ENCODE results near the gene SERINC5.
"Not testable (repeated sequence)": the region's sequence is repeated elsewhere in the genome, so short reads cannot be mapped to it uniquely, and the experiment has no call there.

Gene SERINC5

DNA sequence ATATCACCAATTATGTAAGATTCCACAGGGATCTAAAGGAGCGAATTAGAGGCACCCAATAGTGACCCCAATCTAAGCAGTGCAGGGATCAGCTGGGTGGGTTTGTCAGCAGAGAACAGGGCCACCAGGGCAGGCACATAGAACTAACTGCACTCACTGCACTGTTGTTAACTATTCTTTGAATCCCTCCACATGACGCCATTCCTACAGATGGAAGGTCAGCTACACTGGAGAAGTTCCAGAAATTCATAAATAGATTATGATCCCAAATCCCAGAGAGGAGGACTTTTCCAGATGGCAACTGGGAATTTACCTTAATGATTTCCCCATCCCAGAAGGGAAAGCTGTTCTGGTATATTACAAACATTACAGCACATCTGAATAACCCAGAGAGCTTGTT lies 136.5 kb downstream of the SERINC5 start:
- H3K4me3 ChIP-seq (ENCODE audit: control insufficient read depth, low read depth, low read length): no peak overlapping the region
- TF ChIP-seq, protein P1, sequence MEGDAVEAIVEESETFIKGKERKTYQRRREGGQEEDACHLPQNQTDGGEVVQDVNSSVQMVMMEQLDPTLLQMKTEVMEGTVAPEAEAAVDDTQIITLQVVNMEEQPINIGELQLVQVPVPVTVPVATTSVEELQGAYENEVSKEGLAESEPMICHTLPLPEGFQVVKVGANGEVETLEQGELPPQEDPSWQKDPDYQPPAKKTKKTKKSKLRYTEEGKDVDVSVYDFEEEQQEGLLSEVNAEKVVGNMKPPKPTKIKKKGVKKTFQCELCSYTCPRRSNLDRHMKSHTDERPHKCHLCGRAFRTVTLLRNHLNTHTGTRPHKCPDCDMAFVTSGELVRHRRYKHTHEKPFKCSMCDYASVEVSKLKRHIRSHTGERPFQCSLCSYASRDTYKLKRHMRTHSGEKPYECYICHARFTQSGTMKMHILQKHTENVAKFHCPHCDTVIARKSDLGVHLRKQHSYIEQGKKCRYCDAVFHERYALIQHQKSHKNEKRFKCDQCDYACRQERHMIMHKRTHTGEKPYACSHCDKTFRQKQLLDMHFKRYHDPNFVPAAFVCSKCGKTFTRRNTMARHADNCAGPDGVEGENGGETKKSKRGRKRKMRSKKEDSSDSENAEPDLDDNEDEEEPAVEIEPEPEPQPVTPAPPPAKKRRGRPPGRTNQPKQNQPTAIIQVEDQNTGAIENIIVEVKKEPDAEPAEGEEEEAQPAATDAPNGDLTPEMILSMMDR (IDR thresholded peaks at IDR 0.05; ENCODE audit: control insufficient read depth, insufficient read depth, low read depth, low read length, missing control alignments): no peak
- DNase-seq (ENCODE audit: low read depth): no peak

DNA sequence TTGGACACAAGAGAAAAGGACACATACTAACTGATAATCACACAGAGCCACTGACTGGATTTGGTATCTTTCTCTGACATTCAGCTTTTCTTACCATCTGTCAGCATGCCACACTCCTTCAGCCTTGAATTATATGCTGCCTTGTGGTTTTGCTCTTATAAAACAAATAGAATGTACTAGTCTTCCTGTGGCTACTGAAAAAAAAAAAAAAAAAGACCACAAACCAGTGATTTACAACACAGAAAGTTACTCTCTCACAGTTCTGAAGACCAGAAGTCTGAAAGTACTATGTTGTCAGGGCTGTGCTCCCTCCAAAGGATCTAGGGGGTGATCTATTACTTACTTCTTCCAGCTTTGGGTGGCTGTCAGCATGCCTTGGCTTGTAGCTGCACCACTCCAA lies 138.4 kb downstream of the SERINC5 start:
- TF ChIP-seq, protein P1 (IDR thresholded peaks at IDR 0.05; ENCODE audit: control insufficient read depth, insufficient read depth, low read depth, low read length, missing control alignments): no peak
- DNase-seq (ENCODE audit: low read depth): no peak
- no peak overlapping the region for H3K4me3 ChIP-seq (ENCODE audit: control insufficient read depth, low read depth, low read length)

DNA sequence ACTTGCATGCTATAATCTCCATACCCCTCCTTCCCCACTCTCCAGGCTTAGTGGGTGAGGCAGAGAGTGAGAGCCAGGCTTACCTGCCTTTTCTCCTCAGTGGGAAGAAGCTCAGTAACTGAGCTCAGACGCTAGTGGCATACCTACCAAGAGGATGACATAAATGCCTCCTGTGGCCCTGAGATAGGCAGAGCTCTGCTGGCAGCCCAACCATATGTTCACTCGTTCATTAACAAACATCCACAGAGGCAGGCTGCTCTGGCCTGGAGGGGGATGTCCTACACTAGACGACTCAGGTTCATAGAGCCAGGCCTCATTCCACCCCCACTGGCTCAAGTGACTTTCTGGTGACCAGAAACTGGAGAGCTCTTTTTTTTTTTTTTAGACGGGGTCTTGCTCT lies 139.4 kb downstream of the SERINC5 start:
- no peak for DNase-seq (ENCODE audit: low read depth)
- H3K4me3 ChIP-seq (ENCODE audit: control insufficient read depth, low read depth, low read length): no peak overlapping the region
- TF ChIP-seq, protein P1 (IDR thresholded peaks at IDR 0.05; ENCODE audit: control insufficient read depth, insufficient read depth, low read depth, low read length, missing control alignments): no peak

DNA sequence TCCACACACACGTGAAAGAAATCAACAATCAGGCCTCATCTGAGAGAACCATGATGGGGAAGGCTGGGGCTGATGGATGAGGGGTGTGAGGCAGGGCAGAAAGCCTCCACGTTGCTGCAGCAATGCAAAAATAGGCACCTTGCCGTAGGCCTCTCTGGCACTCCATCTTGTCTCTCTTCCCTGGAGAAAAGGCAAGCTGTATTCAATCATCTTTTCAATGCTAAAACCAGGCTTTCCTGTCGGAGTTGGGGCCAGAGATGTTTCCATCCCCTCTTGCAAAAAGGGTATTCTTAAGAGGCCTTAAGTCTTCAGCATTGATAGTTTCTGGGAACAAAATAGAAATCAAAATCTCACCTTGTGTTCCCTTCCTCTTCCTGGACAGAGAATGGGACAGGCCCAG lies 139.8 kb downstream of the SERINC5 start:
- H3K4me3 ChIP-seq (ENCODE audit: control insufficient read depth, low read depth, low read length): no peak overlapping the region
- no peak for DNase-seq (ENCODE audit: low read depth)
- TF ChIP-seq, protein P1 (IDR thresholded peaks at IDR 0.05; ENCODE audit: control insufficient read depth, insufficient read depth, low read depth, low read length, missing control alignments): no peak

DNA sequence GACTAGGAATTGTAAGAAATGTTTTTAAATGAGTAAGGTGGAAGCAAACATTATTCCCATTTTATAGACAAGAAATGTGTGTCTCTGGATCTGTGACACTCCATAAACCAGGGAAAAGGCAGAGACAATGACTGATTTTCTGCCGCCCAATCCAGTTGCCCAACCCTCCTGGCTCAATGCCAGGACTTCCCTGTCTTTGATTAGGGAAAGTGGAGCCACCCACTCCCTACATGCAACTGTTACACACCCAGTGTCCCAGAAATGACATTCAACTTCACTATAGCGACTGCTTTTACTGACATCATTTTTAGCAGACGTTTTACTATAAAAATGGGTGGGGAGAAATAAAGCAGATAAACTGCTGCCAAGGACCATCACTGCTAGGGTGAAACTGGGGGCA lies 141.0 kb downstream of the SERINC5 start:
- TF ChIP-seq, protein P1 (IDR thresholded peaks at IDR 0.05; ENCODE audit: control insufficient read depth, insufficient read depth, low read depth, low read length, missing control alignments): no peak
- no peak overlapping the region for H3K4me3 ChIP-seq (ENCODE audit: control insufficient read depth, low read depth, low read length)
- DNase-seq (ENCODE audit: low read depth): no peak

DNA sequence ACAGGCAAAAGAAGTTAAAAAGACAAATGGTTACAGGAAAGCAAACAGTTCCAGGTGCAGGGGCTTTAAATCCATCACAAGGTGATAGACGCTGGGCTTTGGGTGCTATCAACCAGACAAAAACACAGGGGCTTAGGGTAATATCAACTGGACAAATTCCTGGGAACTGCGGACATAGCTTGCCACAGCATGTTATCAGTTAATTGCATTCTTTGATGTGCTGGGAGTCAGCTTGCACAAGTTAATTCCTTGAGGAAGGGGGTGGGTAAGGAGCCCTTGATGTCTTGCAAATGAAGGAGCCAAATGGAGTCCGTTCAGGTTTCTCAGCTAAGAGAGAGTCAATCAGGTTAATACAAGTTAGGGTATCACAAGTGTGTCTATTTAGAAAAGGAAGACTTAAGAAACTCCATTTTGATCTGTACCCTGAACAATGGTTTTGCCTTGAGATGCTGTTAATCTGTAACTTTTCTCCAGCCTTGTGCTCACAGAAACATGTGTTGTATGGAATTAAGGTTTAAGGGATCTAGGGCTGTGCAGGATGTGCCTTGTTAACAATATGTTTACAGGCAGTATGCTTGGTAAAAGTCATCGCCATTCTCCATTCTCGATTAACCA lies 144.4 kb downstream of the SERINC5 start:
- H3K4me3 ChIP-seq (ENCODE audit: control insufficient read depth, low read depth, low read length); DNase-seq (ENCODE audit: low read depth): not testable (repeated sequence)

DNA sequence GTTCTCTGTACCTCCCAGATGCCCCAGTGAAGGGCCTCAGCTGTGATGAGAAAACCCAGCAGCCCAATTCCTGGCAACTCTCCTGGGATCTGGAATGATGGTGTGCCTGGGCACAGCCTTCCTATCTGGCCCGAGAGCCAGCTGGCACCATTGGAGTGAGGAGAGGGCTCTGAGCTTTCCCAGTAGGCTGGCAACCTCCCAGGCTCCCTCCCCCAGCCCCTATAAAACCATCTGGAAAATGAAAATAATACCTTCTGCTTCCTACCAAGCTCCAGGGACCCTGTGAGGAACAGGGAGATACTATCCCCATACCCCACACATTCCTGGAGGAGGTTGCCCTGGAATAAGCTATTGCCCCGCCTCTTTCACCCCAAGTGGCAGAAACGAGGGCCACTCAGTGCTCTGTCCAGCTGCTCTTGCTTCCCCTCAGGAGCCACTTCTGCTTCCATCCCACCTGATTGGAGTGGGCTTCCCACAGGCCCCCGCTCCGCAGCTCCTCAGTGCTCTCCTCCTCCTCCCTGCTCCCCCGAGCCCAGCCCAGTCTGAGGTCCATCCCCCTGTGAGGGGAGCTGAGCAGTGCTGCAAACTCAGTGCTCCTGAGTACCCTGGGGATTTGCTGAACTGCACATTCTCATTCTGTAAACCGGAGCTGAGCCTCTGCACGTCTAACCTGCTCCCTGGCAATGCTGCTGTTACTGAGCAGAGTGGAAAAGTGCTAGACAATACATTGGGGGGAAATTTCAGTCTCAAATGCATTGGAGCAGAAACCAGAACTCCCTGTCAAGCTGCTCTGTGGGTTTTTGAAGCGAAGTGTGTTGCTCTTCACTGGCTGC lies 146.0 kb downstream of the SERINC5 start:
- H3K4me3 ChIP-seq (ENCODE audit: control insufficient read depth, low read depth, low read length): no peak overlapping the region
- TF ChIP-seq, protein P1 (IDR thresholded peaks at IDR 0.05; ENCODE audit: control insufficient read depth, insufficient read depth, low read depth, low read length, missing control alignments): no peak
- no peak for DNase-seq (ENCODE audit: low read depth)
